Activated CD8-positive, alpha-beta memory T cell treated with anti-CD3 and anti-CD28 coated beads, Interleukin-2, amount 50 U/mL, for 1 hour (primary cell): Measurements from ENCODE around the gene SRBD1.

Experiments
- DNase-seq: peaks from one replicate; pipeline ENCODE4 v3.0.0-alpha.2; 2020; ENCODE audit errors: extremely low read depth

Gene SRBD1

GRCh38 chr2:45595721-45596435 lies 15.2 kb downstream of the SRBD1 start:
- DNase-seq = no peak

DNA sequence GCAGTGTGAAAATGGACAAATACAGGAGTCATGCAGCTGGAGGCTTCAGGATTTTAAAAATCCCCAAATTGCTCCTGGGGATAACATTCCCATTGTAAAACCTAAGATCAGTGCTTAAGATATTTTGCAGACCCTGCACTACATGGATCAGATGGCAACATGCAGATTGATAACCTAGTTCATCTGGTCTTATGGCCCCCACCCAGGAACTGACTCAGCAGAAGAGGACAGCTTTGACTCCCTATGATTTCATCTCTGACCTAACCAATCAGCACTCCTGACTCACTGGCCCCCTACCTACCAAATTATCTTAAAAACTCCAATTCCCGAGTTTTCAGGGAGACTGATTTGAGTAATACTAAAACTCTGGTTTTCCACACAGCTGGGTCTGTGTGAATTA lies 20.0 kb downstream of the SRBD1 start:
- DNase-seq = no peak

GRCh38 chr2:45588158-45588829 lies 22.8 kb downstream of the SRBD1 start:
- no peak for DNase-seq

GRCh38 chr2:45586600-45586999 lies 24.5 kb downstream of the SRBD1 start:
- DNase-seq = no peak

- no peak for DNase-seq
These were observed 25.7 kb downstream of the SRBD1 start for GRCh38 chr2:45585267-45585861.

- DNase-seq = no peak
These were observed 27.1 kb downstream of the SRBD1 start for GRCh38 chr2:45583977-45584376.

GRCh38 chr2:45582522-45582921 lies 28.5 kb downstream of the SRBD1 start:
- no peak for DNase-seq

DNA sequence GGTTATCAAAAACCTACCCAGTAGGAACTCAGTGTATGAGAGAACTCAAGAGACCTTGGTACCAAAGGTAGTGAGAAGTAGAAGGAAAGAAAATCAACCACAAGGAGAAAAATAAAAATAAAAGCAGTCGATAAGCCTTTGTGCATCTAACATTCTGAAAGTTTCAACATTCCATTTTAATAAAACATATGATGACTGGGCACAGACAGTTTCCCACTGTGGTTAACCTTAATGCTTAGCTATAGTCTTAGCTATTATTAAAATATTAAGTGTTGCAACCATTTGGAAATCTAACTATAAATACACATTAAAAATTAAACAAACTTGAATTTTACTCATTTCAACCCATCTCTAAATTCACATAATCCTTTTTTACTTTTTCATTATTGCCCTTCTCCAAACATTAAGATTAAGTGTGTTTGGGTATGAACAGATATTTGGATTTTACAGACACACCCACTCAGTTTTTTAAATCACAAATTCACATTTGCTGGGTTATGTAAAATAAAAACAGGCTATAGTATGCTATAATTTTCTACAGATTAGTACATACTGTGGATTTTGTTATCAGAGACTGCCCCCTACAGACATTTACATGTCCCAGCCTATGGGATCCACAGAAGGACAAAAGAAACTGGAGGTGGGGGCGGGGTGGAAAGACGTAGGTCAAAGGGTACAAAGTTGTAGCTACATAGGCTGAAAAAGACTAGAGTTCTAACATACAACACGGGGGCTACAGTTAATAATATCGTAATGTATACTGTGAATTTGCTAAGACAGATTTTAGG lies 32.8 kb downstream of the SRBD1 start:
- DNase-seq = no peak

DNA sequence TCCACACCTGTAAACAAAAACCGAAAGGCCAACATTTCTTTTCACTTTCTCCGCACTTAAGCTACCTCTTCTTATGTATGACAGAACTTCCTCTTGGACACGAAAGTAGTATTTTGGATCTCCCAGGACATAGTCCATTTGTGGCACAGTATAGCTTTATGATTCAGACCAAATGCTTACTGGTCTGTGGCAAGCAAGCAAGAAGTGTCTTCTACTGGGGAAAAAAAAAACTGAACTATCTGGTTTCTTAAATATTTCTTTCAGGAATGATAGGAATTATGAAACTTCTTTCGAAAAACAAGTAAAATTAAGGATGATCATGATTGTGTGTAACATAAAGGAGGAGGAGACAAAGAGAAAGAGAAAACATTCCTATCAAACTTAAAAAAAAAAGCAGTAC lies 33.6 kb downstream of the SRBD1 start:
- no peak for DNase-seq

DNA sequence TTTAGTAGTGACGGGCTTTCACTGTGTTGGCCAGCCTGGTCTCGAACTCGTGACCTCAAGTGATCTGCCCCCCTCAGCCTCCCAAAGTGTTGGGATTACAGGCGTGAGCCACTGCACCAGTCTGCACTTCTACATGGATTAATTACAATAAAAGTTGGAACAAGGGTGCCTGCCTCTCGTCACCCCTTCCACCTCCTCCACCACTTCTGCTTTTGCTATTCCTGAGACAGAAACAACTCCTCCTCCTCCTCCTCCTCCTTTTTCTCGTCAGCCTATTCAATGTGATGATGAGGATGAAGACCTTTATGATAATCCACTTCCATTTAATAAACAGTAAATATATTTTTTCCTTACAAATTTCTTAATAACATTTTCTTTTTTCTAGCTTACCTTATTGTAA lies 35.2 kb downstream of the SRBD1 start:
- DNase-seq = no peak

GRCh38 chr2:45572979-45573378 lies 38.1 kb downstream of the SRBD1 start:
- DNase-seq = no peak

- no peak for DNase-seq
These were observed 39.1 kb downstream of the SRBD1 start for GRCh38 chr2:45571940-45572339.

GRCh38 chr2:45570671-45571334 lies 40.3 kb downstream of the SRBD1 start:
- DNase-seq = no peak

- DNase-seq = no peak
These were observed 42.1 kb downstream of the SRBD1 start for GRCh38 chr2:45568935-45569334.

- DNase-seq = no peak
These were observed 42.9 kb downstream of the SRBD1 start for GRCh38 chr2:45567974-45568789.

DNA sequence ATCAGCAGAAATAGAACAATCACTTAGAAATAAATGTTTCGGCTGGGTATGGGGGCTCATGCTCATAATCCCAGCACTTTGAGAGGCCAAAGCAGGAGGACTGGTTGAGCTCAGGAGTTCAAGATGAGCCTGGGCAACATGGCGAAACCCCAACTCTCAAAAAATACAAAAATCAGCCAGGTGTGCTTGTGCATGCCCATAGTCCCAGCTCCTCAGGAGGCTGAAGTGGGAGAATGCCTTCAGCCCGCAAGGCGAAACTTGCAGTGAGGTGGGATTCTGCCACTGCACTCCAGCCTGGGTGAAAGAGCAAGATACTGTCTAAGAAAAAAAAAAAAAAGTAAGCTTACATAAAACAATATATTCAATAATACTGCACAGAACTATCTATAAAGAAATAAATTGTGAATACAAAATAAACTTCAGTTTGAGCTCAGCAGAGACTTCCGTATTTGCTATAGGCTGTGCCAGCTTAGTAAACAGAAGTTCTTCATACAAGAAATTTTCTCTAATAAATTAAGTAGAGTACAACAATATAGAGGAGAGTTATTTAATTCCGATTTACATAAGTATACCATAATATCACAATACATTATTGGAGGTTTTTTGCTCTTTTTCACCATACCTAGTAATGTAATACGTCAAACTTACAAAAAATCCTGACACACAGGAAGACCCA lies 43.6 kb downstream of the SRBD1 start:
- no peak for DNase-seq

- DNase-seq = no peak
These were observed 51.6 kb downstream of the SRBD1 start for GRCh38 chr2:45559436-45559835.

DNA sequence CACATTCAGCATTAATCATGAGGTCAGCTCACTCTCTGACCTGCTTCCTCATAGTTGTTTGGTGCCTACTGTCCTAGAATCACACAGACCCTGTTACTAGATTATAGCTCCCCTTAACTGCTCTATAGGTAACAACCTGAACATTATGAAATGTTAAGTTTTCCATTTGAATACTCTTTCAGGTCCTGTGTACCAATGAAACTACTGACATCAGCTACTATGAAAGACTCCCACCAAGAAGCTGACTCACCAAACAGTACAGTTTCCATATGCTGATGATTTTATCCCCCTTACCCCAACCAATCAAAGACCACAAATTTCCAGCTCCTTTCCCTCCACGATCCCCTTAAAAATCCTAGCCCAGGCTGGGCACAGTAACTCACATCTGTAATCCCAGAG lies 56.3 kb downstream of the SRBD1 start:
- no peak for DNase-seq

- no peak for DNase-seq
These were observed 56.9 kb downstream of the SRBD1 start for GRCh38 chr2:45554073-45554741.

GRCh38 chr2:45551862-45552261 lies 59.2 kb downstream of the SRBD1 start:
- no peak for DNase-seq
